HG02798 (cell line): ENCODE measurements around the gene KCNMA1.

Experiments used
- ATAC-seq: cut with Tn5 transposase; IDR thresholded peaks from one replicate; pipeline ENCODE4 v1.9.1; 2021; ENCODE audit warnings: mild to moderate bottlenecking; ENCODE audit not compliant: unreplicated experiment, poor library complexity

Gene KCNMA1

GRCh38 chr10:77212632-77213031 is 425.0 kb downstream of the KCNMA1 start:
- ATAC-seq = no peak

DNA sequence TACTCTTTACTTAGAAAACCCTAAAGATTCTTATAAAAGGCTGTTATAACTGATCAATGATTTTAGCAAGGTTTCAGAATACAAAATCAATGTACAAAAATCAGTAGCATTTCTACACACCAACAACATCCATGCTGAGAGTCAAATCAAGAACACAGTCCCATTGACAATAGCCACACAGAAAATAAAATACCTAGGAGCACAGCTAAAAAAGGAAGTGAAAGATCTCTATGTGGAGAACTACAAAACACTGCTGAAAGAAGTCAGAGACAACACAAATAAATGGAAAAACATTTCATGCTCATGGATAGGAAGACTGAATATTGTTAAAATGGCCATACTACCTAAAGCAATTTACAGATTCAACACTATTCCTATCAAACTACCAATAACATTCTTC is 427.0 kb downstream of the KCNMA1 start:
- no peak for ATAC-seq

DNA sequence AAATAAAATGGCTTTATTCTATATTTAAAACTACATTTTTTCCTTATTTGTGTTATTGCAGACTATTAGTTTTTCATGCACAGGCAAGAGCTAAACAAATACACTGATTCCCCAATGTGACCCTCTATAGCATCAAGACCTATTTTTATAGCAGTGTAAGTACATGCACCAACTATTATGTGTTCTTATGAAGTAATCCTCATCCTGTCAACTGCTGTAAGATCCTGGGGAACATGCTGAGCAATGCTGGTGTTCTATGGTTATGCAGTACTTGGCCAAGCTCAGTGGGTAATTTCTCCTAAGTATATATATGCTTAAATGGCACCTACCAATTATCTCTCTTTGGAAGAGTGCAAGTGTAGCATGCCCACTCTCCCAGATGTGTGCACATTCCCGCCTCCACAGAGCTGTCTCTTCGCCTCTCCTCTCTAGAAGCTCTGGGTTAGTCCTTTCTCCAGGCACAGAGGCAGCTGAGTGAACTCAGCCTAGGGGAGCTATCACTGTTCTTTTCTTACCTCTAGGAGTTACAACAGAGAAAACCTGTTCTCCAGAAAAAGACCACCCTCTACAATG is 428.8 kb downstream of the KCNMA1 start:
- ATAC-seq = no peak

DNA sequence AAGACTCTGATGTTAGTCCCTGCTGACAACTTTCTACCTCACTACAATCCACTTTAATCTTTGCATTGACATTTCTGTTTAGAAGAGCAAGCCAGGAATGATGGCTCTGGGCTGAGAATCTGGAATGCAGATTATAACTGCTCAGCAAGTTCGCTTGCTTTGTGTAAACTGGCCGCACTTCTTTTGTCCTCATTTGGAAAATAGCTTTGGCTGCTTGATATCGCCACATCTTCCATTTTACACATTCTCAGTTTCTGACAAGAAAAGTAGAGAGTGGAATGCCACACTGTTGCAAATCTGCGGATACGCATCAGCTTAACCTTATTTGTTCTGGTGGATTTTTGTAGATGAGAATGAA is 429.8 kb downstream of the KCNMA1 start:
- no peak for ATAC-seq

DNA sequence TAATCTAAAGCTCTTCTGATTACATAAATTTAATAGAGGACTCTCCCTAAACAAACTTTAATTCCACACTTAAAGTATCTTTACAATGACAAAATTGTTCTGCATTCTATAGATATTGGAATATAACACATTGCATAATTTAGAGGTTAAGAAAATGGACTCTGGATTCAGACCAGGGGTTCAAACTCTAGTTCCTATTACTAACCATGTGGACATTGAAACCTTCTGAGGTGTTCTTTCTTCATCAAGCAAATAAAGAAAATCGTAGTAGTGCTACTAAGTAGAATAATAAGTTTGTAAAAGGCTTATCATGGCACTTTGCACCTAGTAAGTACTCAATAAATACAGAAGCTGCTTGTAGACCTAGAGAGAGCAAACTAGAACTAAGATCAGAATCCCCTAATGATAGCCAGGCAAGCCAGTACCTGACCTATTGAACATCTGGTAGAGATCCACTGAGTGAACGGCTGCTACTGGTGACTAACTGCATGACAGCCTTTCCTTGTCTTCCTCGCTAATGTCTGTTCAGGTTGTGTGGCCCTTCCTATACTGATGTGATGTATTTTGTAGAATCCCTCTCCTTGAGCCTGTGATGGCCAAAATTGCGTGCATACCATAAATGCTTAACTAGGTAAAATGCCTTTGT is 430.3 kb downstream of the KCNMA1 start:
- no peak for ATAC-seq

GRCh38 chr10:77205135-77205534 is 432.5 kb downstream of the KCNMA1 start:
- no peak for ATAC-seq

- no peak for ATAC-seq
Observed at GRCh38 chr10:77204171-77204570, 433.4 kb downstream of the KCNMA1 start.

- no peak for ATAC-seq
Observed at GRCh38 chr10:77202857-77203256, 434.8 kb downstream of the KCNMA1 start.

DNA sequence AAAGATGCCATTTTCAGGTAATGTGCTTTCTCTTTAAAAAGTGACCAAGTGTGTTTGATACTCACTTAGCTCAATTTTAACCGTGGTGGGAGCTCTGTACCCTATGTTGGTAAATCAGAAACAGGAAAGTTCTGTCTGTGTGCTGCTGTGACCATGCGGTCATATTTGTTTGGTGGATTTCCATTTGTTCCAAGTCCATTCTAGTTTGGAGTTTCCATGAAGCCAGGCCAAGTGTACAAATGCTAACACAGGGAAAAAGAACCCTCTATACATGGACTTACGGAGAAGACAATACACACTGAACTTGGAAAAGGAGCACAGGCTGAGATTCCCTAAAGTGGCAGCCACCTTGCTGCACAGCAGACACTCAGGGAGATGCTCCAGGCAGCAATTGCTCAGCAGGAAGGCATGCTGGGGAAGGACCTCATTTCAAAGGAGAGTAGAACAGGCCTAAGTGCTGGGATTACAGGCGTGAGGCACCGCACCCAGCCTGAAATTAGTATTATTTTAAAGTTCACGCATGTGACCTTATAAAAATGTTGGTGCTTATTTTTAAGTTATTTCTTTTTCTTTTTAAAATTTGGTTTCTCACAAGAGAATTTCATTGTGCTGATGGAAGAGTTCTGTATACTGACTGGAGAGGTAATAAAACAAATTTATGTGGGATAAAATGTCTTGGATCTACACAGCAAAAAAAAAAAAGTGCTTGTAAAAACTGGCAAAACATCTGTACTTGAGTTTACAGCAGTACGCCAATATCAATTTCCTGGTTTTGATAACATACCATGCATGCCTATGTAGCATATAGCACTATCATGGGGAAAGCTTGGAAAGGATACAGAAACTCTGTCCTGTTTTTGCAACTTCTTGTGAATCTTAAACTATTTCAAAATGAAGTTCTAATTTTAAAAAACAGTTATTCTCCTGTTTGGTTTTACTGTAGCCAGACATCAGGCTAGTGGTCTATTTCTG is 436.2 kb downstream of the KCNMA1 start:
- ATAC-seq = no peak

GRCh38 chr10:77197544-77197943 is 440.1 kb downstream of the KCNMA1 start:
- ATAC-seq = no peak

DNA sequence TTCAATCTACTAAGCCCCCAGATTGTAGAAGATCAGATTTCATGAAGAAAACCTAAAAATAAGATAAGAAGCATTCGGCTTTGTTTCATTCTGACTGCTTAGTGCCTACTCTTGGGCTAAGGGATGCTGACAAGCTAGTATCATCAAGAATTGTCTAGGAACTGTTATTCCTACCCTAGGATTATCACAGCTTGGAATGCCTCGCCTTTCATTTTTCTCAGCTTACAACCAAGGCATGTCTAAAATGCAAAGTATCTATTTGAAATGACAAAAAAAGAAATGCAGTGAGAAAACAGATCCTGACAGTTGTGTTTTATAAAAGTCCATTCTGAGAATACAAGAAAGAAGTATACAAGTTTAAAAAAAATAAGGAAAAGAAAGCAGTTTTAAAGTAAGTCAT is 441.0 kb downstream of the KCNMA1 start:
- ATAC-seq = no peak

GRCh38 chr10:77195101-77195500 is 442.5 kb downstream of the KCNMA1 start:
- no peak for ATAC-seq

DNA sequence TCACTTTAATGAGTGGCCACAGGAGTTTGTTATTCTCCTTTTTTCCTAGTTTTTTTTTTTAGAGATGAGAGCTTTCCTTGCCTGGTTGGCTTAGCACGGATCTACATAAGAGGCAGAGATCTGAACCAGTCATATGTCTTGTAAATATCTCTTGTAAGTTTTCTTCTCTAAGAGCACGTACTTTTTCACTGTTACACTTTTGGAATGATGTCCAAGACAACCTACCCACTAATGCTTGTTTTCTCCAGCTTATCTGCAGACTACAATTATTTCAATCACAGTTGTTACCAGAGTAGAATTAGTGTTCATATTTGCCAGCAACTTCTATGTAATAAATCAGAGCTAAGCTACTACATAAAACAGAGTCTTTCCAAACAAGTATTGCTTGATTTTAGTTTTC is 444.6 kb downstream of the KCNMA1 start:
- ATAC-seq = no peak

GRCh38 chr10:77192402-77192801 is 445.2 kb downstream of the KCNMA1 start:
- no peak for ATAC-seq

- ATAC-seq = no peak
Observed at GRCh38 chr10:77191324-77192049, 446.1 kb downstream of the KCNMA1 start.

GRCh38 chr10:77190291-77190690 is 447.3 kb downstream of the KCNMA1 start:
- no peak for ATAC-seq

DNA sequence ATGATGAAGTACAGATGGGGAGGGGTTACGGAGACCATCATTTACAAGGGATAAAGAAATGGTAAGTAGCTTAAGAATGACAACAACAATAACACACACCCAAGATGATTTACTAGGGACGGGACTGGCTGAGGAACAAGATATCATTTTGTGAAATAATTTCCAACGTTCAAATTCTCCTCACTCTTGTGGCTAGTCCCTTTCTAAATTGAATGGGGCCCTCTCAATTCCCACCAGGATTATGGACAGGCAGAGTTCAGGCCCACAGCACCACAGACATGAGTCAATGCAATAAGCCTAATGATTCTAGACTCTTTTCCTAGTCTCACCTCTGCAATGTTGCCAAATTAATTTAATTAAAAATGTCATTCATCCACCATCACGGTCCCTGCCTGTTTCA is 448.1 kb downstream of the KCNMA1 start:
- ATAC-seq = no peak

- no peak for ATAC-seq
Observed at GRCh38 chr10:77189075-77189474, 448.5 kb downstream of the KCNMA1 start.

DNA sequence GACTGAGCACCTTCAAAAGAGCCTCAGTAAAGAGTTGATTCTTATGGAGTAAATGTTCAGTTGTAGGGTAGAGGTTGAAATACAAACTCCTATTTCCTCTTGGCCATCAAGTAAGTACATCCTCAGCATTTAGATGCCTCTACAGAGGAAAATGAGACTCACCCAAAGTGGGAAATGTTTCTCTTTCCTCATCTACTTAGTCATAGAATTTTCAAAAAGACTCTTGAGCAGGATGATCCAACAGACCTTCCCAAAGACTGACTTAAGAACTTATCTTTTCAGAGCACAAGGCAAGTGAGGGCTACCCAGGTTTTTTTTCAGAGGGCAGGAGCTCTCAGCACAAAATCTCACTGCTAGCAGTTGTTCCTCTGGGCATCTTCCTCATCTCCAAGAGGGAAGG is 449.1 kb downstream of the KCNMA1 start:
- no peak for ATAC-seq

GRCh38 chr10:77188000-77188395 is 449.6 kb downstream of the KCNMA1 start:
- ATAC-seq = no peak
